Hematopoietic multipotent progenitor cell treated with erythropoietin and hydrocortisone succinate and interleukin-3 and kit ligand, for 17 days (in vitro differentiated cells): ENCODE measurements around the gene PUS1.

ENCODE experiments used
- DNase-seq: peaks from one replicate; pipeline ENCODE4 v3.0.0-alpha.2; 2015; ENCODE audit warnings: low spot score

The PUS1 gene

GRCh38 chr12:131915823-131916222 lies 13.3 kb upstream of the PUS1 start:
- DNase-seq, result no peak

DNA sequence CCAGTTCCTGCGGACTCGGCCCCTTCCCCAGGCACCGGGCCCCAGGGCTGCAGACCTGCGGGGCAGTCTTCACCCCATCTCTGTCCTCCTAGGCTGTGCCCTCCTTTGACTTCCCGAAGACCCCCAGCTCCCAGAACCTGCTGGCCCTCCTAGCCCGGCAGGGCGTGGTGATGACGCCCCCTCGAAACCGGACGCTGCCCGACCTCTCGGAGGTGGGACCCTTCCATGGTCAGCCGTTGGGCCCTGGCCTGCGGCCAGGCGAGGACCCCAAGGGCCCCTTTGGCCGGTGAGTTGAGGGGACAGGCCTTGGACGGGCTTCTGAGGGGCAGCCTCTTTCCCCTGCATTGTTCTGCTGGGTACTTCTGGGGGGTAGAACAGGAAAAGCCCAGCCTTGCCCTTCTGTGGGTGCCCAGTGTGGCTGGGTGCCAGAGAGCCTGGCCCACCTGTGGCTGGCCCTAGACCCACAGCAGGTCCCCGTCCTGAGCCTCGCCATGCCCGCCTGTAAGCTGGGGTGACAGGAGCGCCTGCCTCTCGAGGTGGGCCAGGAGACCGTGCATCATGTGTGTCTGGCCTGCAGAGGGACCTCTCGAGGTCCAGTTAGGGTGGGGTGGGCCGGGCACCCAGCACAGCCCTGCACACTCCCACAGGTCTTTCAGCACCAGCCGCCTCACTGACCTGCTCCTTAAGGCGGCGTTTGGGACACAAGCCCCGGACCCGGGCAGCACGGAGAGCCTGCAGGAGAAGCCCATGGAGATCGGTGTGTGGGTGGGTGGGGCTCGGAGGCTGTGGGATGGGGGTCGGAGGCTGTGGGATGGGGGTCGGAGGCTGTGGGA lies 12.6 kb upstream of the PUS1 start:
- no peak for DNase-seq

- DNase-seq, result no peak
These were observed 11.9 kb upstream of the PUS1 start for GRCh38 chr12:131917139-131917710.

DNA sequence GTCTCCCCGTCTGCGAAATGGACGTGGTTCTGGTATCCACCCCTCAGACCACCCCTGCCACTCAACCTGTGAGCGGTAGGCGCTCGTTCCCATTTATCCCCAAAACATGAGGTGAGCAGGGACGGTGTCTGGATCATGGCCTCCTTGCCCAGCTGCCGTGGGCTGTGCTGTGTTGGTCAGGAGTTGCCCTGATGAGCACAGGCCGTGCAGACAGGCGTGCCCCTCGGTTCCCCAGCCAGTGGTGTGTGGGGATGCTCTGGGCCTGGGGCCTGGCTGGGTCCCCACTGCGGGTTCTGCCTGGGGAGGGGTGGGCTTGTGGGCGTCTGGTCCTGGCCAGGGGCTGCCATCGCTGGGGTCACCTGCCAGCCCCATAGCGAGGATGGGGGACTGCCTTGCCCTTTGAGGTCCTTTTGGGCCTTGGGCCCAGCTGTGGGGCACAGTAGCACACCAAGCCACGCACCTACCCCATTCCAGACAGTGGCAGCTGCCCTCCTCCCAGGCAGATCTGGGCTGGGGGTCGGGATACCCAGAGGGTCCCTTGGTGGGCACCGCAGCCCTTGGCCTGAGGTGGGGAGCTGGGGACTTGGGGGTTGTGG lies 11.3 kb upstream of the PUS1 start:
- DNase-seq, result no peak

GRCh38 chr12:131918311-131919050 lies 10.6 kb upstream of the PUS1 start:
- DNase-seq, result no peak

GRCh38 chr12:131919051-131919347 lies 10.1 kb upstream of the PUS1 start:
- no peak for DNase-seq

DNA sequence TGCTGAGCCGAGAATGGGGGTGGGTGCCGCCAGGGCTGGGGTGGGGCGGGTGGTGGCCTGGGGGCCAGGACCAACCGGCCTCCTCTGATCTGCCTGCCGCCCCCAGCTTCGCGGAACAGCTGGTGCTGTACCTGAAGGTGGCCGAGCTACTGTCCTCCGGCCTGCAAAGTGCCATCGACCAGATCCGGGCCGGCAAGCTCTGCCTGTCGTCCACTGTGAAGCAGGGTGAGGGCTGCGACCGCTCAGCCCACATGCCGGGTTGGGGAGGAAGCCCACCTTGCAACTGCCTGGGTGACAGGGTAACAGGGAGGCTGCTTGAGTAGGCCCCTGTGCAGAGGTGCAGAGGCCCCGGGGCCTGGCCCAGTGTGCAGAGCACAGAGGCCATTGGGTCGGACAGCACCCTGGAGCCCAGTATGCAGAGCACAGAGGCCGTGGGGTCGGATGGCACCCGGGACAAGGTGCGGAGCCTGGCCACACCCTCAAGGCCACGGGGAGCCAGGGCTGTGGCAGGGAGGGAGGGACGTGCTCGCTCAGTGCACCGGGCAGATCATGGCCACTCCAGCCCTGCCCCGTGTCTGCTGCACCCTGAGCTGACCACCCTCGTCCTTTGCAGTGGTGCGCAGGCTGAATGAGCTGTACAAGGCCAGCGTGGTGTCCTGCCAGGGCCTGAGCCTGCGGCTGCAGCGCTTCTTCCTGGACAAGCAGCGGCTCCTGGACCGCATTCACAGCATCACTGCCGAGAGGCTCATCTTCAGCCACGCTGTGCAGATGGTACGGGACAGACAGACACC lies 9.5 kb upstream of the PUS1 start:
- no peak for DNase-seq

- DNase-seq, result no peak
These were observed 8.9 kb upstream of the PUS1 start for GRCh38 chr12:131920157-131920508.

GRCh38 chr12:131920902-131921840 lies 7.9 kb upstream of the PUS1 start:
- no peak for DNase-seq

- no peak for DNase-seq
These were observed 7.0 kb upstream of the PUS1 start for GRCh38 chr12:131921866-131922769.

GRCh38 chr12:131922772-131923171 lies 6.3 kb upstream of the PUS1 start:
- DNase-seq, result no peak

DNA sequence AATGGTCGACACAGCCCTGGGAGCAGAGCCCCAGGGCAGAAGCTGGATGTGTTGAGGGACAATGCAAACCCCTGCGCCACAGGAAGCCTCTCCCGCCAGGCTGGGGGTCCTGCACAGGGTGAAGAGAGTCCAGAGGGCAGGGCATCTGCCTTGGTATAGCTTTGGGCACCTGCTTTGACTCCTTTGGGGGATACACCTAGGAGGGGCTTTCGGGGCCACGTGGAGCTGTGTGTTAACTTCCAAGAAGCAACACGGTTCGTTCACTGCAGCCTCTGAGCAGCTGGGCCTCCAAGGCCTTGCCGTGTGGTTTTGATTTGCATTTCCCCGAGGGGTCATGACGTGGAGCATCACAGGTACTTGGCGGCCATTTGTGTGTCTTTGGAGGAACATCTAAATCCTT lies 5.8 kb upstream of the PUS1 start:
- no peak for DNase-seq

GRCh38 chr12:131927110-131928079 lies 1.7 kb upstream of the PUS1 start:
- no peak for DNase-seq

GRCh38 chr12:131928080-131928710 lies 881 bp upstream of the PUS1 start:
- no peak for DNase-seq

GRCh38 chr12:131929581-131930456 lies 743 bp downstream of the PUS1 start:
- DNase-seq, result peak; percentile 48

DNA sequence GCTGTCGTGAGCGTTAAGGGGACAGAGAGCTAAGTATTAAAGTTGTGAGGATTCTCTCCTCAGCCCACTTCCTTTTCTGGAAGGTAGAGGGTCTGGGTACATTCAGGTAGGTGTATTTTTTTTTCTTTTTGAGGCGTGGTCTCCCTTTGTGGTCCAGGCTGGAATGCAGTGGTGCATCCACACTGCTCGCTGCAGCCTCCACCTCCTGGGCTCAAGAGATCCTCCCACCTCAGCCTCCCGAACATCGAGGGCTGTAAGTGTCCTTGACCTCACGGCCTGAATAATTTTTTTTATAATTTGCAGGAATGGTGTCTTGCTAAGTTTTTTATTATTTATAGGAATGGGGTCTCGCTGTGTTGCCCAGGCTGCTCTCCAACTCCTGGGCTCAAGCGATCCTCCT lies 1.4 kb downstream of the PUS1 start:
- no peak for DNase-seq

GRCh38 chr12:131933387-131933786 lies 4.3 kb downstream of the PUS1 start:
- no peak for DNase-seq
